Measurements from ENCODE around the gene GPR39.

DNA sequence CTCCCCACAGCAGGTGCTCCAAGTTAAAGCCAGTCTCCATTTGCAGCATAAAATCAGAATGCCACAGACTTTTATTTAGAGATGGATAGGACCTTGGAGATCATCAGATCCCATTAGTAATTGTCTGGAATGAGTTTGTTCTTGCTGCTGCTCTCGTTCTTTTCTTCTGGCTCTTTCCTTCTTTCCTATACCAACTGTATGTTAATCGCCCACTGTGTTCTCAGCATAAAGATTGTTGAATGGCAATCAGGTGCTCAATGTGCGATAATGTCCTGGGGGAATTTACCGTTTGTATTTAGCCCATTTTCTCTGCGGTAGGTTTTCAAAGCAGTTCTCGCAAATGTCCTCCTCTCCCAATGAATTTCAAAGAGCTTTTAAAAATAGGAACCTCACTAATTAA, 3.3 kb downstream of the GPR39 start:
- TF ChIP-seq, protein P1, sequence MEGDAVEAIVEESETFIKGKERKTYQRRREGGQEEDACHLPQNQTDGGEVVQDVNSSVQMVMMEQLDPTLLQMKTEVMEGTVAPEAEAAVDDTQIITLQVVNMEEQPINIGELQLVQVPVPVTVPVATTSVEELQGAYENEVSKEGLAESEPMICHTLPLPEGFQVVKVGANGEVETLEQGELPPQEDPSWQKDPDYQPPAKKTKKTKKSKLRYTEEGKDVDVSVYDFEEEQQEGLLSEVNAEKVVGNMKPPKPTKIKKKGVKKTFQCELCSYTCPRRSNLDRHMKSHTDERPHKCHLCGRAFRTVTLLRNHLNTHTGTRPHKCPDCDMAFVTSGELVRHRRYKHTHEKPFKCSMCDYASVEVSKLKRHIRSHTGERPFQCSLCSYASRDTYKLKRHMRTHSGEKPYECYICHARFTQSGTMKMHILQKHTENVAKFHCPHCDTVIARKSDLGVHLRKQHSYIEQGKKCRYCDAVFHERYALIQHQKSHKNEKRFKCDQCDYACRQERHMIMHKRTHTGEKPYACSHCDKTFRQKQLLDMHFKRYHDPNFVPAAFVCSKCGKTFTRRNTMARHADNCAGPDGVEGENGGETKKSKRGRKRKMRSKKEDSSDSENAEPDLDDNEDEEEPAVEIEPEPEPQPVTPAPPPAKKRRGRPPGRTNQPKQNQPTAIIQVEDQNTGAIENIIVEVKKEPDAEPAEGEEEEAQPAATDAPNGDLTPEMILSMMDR (IDR thresholded peaks at IDR 0.05), result no peak
- TF ChIP-seq POLR2A (IDR thresholded peaks at IDR 0.05), result no peak
